ENCODE results near the gene RYR1.

DNA sequence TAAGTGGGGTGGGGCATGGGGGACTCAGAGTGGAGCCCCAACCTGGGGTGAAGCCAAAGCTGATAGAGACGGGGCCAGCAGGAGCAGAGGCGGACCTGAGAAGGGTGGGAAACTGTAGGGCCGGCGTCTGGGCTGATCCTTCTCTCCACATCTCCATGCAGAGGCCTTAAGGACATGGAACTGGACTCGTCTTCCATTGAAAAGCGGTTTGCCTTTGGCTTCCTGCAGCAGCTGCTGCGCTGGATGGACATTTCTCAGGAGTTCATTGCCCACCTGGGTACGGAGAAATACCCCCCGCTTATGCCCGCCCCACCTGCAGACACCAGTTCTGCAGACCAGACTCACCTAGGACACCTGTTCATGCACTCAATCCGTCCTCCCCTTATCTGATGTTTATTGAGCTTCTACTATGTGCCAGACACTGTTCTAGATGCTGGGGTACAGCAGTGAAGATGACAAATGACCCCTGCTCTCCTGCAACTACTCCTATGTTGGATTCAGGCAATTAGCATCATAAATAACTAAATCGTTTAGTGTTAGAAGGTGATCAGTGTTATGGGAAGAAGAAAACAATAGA is 74.1 kb downstream of the RYR1 start:
- no peak for TF ChIP-seq CTCF (IDR thresholded peaks at IDR 0.05; ENCODE audit: low read length)
- TF ChIP-seq EZH2 (optimal IDR thresholded peaks at IDR 0.05; ENCODE audit: low read depth, low read length): no peak

Measured in MM.1S (cell line).